ENCODE measurements around the gene COL6A3. TPM values are rescaled to one million over a fixed set of nuclear protein-coding genes. Genes with fewer than 3 reads are reported as not detected.

Gene COL6A3
- total RNA-seq, 1 donor from 2014 or later: 143 TPM

DNA sequence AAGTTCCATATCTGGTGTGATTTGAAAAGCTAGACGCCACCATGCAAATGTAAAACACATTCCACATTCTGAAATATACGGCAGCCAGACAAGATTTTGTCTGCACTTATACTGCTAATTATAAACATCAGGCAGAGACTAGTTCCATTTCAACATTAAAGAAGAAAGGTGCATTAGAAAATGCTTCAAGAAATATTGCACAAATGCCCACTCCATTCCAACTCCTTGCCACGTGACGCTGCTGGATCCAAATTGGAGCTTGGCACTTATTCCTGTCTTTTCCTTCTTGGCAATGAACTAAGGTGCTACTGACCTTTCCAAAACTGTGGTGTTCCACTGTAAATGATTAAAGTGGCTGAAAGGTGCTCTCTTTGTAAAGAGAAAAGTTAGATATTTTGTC is 6.3 kb downstream of the COL6A3 start:
- H3K27ac Mint-ChIP-seq (ENCODE audit: unreplicated experiment): peak overlapping the region; percentile 78
- peaks cover 3% of the 10 kb centered on the region for H3K36me3 Mint-ChIP-seq (ENCODE audit: unreplicated experiment)
- H3K9me3 Mint-ChIP-seq (ENCODE audit: unreplicated experiment): no peaks in the 10 kb centered on the region
- TF ChIP-seq, protein P1, sequence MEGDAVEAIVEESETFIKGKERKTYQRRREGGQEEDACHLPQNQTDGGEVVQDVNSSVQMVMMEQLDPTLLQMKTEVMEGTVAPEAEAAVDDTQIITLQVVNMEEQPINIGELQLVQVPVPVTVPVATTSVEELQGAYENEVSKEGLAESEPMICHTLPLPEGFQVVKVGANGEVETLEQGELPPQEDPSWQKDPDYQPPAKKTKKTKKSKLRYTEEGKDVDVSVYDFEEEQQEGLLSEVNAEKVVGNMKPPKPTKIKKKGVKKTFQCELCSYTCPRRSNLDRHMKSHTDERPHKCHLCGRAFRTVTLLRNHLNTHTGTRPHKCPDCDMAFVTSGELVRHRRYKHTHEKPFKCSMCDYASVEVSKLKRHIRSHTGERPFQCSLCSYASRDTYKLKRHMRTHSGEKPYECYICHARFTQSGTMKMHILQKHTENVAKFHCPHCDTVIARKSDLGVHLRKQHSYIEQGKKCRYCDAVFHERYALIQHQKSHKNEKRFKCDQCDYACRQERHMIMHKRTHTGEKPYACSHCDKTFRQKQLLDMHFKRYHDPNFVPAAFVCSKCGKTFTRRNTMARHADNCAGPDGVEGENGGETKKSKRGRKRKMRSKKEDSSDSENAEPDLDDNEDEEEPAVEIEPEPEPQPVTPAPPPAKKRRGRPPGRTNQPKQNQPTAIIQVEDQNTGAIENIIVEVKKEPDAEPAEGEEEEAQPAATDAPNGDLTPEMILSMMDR (IDR thresholded peaks at IDR 0.05): no peak
- peaks cover 61% of the 10 kb centered on the region for H3K4me1 Mint-ChIP-seq (ENCODE audit: unreplicated experiment)
- no peak for DNase-seq (ENCODE audit: extremely low spot score, unreplicated experiment)
- H3K4me3 Mint-ChIP-seq (ENCODE audit: unreplicated experiment): no peak overlapping the region
- no peaks in the 10 kb centered on the region for H3K27me3 Mint-ChIP-seq (ENCODE audit: unreplicated experiment)

DNA sequence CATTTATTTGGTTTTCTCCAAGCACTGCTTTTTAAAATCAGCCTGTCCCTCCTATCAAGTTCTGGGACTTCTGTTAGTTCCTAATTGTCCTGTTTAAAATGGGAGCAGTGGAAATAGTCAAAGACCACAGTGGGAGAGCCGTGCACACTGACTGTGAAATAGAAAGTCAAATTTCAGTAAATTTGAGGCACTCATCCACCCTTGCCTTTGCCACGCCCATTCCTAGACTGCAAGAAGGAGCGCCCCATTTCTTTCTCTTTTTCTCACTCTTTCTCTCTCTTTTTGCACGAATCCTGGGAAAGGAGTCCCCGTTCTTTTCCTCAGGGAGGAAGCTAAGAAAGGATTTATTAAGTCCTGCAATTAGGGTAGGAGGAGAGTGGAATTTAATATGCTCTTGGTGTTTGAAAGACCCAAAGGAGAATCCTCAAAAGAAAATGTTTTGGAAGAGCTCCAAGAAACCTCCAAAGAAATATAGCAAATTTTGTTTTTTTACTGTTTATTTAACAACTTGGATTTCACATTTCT is 7.5 kb downstream of the COL6A3 start:
- Mint-ChIP-seq H3K36me3 (ENCODE audit: unreplicated experiment) (peaks cover 5% of the 10 kb centered on the region), H3K27me3 (ENCODE audit: unreplicated experiment) (no peaks in the 10 kb centered on the region), H3K4me3 (ENCODE audit: unreplicated experiment) (no peak overlapping the region), H3K4me1 (ENCODE audit: unreplicated experiment) (peaks cover 52% of the 10 kb centered on the region), H3K27ac (ENCODE audit: unreplicated experiment) (no peak overlapping the region), H3K9me3 (ENCODE audit: unreplicated experiment) (no peaks in the 10 kb centered on the region)
- TF ChIP-seq, protein P1 (IDR thresholded peaks at IDR 0.05): no peak
- no peak for DNase-seq (ENCODE audit: extremely low spot score, unreplicated experiment)

DNA sequence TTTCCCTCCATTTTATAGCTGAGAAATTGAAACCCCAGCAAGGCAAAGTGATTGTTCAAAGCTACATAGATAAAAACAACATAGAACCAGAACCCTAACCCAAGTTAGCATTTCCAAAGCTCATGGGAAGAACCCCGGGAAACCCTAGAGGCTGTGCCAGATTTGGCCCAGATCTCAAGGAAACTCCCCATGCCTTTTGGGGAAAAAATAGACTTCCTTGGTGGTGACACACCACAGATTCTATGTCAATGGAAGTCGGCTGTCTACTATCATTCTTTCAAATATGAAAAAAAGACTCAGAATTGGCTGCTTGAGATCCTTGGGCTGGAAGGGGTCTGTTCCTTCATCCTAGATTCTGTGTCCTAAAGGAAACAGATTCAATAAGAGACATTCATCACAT is 8.4 kb downstream of the COL6A3 start:
- H3K9me3 Mint-ChIP-seq (ENCODE audit: unreplicated experiment): no peaks in the 10 kb centered on the region
- H3K36me3 Mint-ChIP-seq (ENCODE audit: unreplicated experiment): peaks cover 5% of the 10 kb centered on the region
- no peaks in the 10 kb centered on the region for H3K27me3 Mint-ChIP-seq (ENCODE audit: unreplicated experiment)
- H3K4me3 Mint-ChIP-seq (ENCODE audit: unreplicated experiment): no peak overlapping the region
- TF ChIP-seq, protein P1 (IDR thresholded peaks at IDR 0.05): no peak
- no peak for DNase-seq (ENCODE audit: extremely low spot score, unreplicated experiment)
- H3K27ac Mint-ChIP-seq (ENCODE audit: unreplicated experiment): no peak overlapping the region
- peaks cover 49% of the 10 kb centered on the region for H3K4me1 Mint-ChIP-seq (ENCODE audit: unreplicated experiment)

DNA sequence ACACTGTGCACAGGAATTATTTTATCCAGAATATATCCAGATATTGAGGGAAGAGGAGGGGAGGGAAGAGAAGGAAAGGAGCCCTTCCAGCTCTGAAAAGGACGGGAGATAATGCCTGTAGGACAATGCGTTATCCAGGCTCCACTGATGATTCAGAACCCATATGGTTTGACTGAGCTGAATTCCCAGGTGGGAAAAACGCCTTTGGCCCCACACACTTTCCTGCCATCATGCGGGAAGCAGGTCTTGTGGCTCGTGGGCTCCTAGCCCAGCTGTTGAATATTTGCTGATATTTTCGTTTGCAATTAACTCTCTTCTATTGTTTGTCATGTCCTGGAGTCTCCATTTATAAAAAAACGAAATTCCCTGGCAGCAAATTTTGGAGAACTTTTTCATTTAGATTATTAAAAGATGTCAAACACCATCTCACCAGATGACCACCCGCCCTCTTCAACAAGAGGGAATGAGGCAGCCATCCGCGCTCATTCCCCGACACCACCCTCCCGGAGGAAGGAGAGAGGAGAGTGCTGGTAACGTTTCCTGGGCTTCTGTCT is 8.9 kb downstream of the COL6A3 start:
- Mint-ChIP-seq H3K27ac (ENCODE audit: unreplicated experiment) (no peak overlapping the region), H3K4me3 (ENCODE audit: unreplicated experiment) (no peak overlapping the region), H3K9me3 (ENCODE audit: unreplicated experiment) (no peaks in the 10 kb centered on the region), H3K27me3 (ENCODE audit: unreplicated experiment) (no peaks in the 10 kb centered on the region), H3K36me3 (ENCODE audit: unreplicated experiment) (peaks cover 5% of the 10 kb centered on the region), H3K4me1 (ENCODE audit: unreplicated experiment) (peaks cover 49% of the 10 kb centered on the region)
- TF ChIP-seq, protein P1 (IDR thresholded peaks at IDR 0.05): no peak
- DNase-seq (ENCODE audit: extremely low spot score, unreplicated experiment): no peak

DNA sequence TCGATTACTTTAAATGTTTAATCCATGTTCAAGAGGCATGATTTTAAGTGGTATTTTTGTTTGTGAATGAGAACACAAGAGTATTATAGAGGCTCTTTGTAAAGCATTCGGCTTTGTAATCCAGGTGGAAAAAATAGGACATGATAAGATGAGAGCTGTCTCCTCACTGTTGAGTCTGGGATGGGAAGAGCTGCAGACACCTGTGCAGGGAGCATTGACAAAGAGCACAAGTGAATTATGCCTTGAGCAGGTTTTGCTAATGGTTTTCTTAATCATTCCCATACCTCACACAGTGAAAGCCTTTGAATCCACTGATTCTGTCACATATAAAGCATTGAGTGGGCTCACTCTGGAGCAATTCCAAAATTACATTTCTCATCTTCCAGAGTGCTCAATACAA is 9.6 kb downstream of the COL6A3 start:
- Mint-ChIP-seq H3K4me3 (ENCODE audit: unreplicated experiment) (no peak overlapping the region), H3K27me3 (ENCODE audit: unreplicated experiment) (no peaks in the 10 kb centered on the region), H3K36me3 (ENCODE audit: unreplicated experiment) (peaks cover 5% of the 10 kb centered on the region), H3K27ac (ENCODE audit: unreplicated experiment) (no peak overlapping the region), H3K4me1 (ENCODE audit: unreplicated experiment) (peaks cover 50% of the 10 kb centered on the region), H3K9me3 (ENCODE audit: unreplicated experiment) (no peaks in the 10 kb centered on the region)
- TF ChIP-seq, protein P1 (IDR thresholded peaks at IDR 0.05): no peak
- no peak for DNase-seq (ENCODE audit: extremely low spot score, unreplicated experiment)
